DOHH2 (cell line): ENCODE results near the gene DNAH10.
A peak's percentile ranks its signal among the peaks of the same experiment; 100 is the strongest.

ENCODE experiments used
- H3F3A ChIP-seq: fragments of 200-600 bp; sonication (generic), shearing (Covaris generic); 2 replicates; pipeline ENCODE4 v1.6.0; 2016; ENCODE audit warnings: antibody characterized with exemption, mild to moderate bottlenecking; ENCODE audit not compliant: control insufficient read depth, insufficient read depth
- H3K27ac ChIP-seq: fragments of 200-600 bp; sonication (generic); 2 replicates; pipeline ENCODE4 v1.5.1; 2014; ENCODE audit warnings: low read depth, mild to moderate bottlenecking, low read length, moderate library complexity
- H3K27me3 ChIP-seq: fragments of 200-600 bp; sonication (generic); 2 replicates; pipeline ENCODE4 v1.6.1; 2014; ENCODE audit warnings: mild to moderate bottlenecking, low read length, mixed read lengths; ENCODE audit not compliant: control insufficient read depth
- H3K36me3 ChIP-seq: fragments of 200-600 bp; sonication (generic); 2 replicates; pipeline ENCODE4 v1.6.1; 2014; ENCODE audit warnings: mild to moderate bottlenecking, low read length, moderate library complexity, mixed read lengths; ENCODE audit not compliant: control insufficient read depth
- H3K4me1 ChIP-seq: fragments of 200-600 bp; sonication (generic); 2 replicates; pipeline ENCODE4 v1.6.1; 2014; ENCODE audit warnings: mild to moderate bottlenecking, low read length, mixed read lengths; ENCODE audit not compliant: control insufficient read depth
- H3K4me2 ChIP-seq: fragments of 200-600 bp; sonication (generic); 2 replicates; pipeline ENCODE4 v1.6.0; 2014; ENCODE audit warnings: mild to moderate bottlenecking, low read length, moderate library complexity
- H3K4me3 ChIP-seq: fragments of 200-600 bp; sonication (generic); 2 replicates; pipeline ENCODE4 v1.5.1; 2014; ENCODE audit warnings: mild to moderate bottlenecking, low read length, mixed read lengths
- H3K79me2 ChIP-seq: fragments of 200-600 bp; sonication (generic); 2 replicates; pipeline ENCODE4 v1.6.1; 2014; ENCODE audit warnings: mild to moderate bottlenecking, low read length, mixed read lengths; ENCODE audit not compliant: control insufficient read depth
- H3K9me2 ChIP-seq: fragments of 200-600 bp; sonication (generic); replicated peaks from 2 replicates; pipeline ENCODE4 v1.6.1; 2014; ENCODE audit warnings: mild to moderate bottlenecking, low read length, mixed read lengths; ENCODE audit not compliant: control insufficient read depth
- H3K9me3 ChIP-seq: fragments of 200-600 bp; sonication (generic); 2 replicates; pipeline ENCODE4 v1.6.1; 2014; ENCODE audit warnings: antibody characterized with exemption, low read length, mixed read lengths; ENCODE audit not compliant: control insufficient read depth, insufficient read depth
- H4K20me1 ChIP-seq: fragments of 200-600 bp; sonication (generic); 2 replicates; pipeline ENCODE4 v1.6.0; 2014; ENCODE audit warnings: low read depth, mild to moderate bottlenecking, antibody characterized with exemption, low read length, moderate library complexity; ENCODE audit not compliant: control insufficient read depth, insufficient read depth
- EZH2phosphoT487 ChIP-seq: fragments of 200-600 bp; sonication (generic); IDR thresholded peaks from 2 replicates; pipeline ENCODE4 v1.6.1; 2017; ENCODE audit warnings: borderline replicate concordance, mild to moderate bottlenecking, antibody characterized with exemption, low read length, moderate library complexity, mixed read lengths
- TF ChIP-seq, protein P1 (sequence below): fragments of 200-600 bp; sonication (generic); IDR thresholded peaks from one replicate; pipeline ENCODE4 v1.5.1; 2014; ENCODE audit warnings: antibody characterized with exemption, mild to moderate bottlenecking, low read depth, low read length; ENCODE audit not compliant: poor library complexity, severe bottlenecking

Gene DNAH10

GRCh38 chr12:123938679-123939480 lies 176.8 kb downstream of the DNAH10 start:
- H3K27ac ChIP-seq, result no peak overlapping the region
- H3K4me3 ChIP-seq, result no peak overlapping the region
- H3F3A ChIP-seq, result no peaks in the 10 kb centered on the region
- H3K27me3 ChIP-seq, result no peaks in the 10 kb centered on the region
- no peaks in the 10 kb centered on the region for H3K9me3 ChIP-seq
- H3K9me2 ChIP-seq, result no peaks in the 10 kb centered on the region
- no peaks in the 10 kb centered on the region for H3K4me1 ChIP-seq
- no peaks in the 10 kb centered on the region for H4K20me1 ChIP-seq
- no peak overlapping the region for H3K4me2 ChIP-seq
- no peaks in the 10 kb centered on the region for H3K79me2 ChIP-seq
- TF ChIP-seq, protein P1, sequence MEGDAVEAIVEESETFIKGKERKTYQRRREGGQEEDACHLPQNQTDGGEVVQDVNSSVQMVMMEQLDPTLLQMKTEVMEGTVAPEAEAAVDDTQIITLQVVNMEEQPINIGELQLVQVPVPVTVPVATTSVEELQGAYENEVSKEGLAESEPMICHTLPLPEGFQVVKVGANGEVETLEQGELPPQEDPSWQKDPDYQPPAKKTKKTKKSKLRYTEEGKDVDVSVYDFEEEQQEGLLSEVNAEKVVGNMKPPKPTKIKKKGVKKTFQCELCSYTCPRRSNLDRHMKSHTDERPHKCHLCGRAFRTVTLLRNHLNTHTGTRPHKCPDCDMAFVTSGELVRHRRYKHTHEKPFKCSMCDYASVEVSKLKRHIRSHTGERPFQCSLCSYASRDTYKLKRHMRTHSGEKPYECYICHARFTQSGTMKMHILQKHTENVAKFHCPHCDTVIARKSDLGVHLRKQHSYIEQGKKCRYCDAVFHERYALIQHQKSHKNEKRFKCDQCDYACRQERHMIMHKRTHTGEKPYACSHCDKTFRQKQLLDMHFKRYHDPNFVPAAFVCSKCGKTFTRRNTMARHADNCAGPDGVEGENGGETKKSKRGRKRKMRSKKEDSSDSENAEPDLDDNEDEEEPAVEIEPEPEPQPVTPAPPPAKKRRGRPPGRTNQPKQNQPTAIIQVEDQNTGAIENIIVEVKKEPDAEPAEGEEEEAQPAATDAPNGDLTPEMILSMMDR, result peak; percentile 60
- no peak for TF ChIP-seq EZH2phosphoT487
- H3K36me3 ChIP-seq, result no peaks in the 10 kb centered on the region

- Histone ChIP-seq H3K4me1 (no peaks in the 10 kb centered on the region), H4K20me1 (no peaks in the 10 kb centered on the region), H3K27me3 (no peaks in the 10 kb centered on the region), H3K9me3 (no peaks in the 10 kb centered on the region), H3K79me2 (no peaks in the 10 kb centered on the region), H3K27ac (no peak overlapping the region), H3K4me3 (no peak overlapping the region), H3K9me2 (no peaks in the 10 kb centered on the region), H3F3A (no peaks in the 10 kb centered on the region), H3K36me3 (no peaks in the 10 kb centered on the region), H3K4me2 (no peak overlapping the region)
- TF ChIP-seq, protein P1, result no peak
- no peak for TF ChIP-seq EZH2phosphoT487
These were observed 177.9 kb downstream of the DNAH10 start for GRCh38 chr12:123939716-123940626.

DNA sequence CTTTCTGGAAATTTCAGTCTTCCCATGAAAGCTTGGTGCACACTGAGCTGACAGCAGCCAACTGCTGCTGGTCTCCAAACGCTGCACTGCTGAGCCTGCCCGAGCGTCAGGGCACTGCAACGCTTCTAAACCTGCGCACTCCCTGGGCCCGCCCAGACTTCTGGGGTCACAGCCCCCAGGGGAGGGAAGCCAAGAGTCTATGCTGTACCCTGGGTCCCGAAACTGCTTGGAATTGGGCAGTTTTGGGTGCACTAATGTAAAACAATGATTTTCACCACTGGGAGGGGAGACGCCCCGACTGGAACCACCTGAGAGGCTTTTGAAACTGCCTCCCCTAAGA lies 178.5 kb downstream of the DNAH10 start:
- H3K27me3 ChIP-seq, result no peaks in the 10 kb centered on the region
- no peaks in the 10 kb centered on the region for H3K9me3 ChIP-seq
- H4K20me1 ChIP-seq, result no peaks in the 10 kb centered on the region
- H3K4me3 ChIP-seq, result no peak overlapping the region
- H3K4me1 ChIP-seq, result no peaks in the 10 kb centered on the region
- no peaks in the 10 kb centered on the region for H3K79me2 ChIP-seq
- no peak overlapping the region for H3K4me2 ChIP-seq
- H3K27ac ChIP-seq, result no peak overlapping the region
- H3F3A ChIP-seq, result no peaks in the 10 kb centered on the region
- H3K36me3 ChIP-seq, result no peaks in the 10 kb centered on the region
- H3K9me2 ChIP-seq, result no peaks in the 10 kb centered on the region
- TF ChIP-seq, protein P1, result no peak
- no peak for TF ChIP-seq EZH2phosphoT487
